Calu3 (cell line): ENCODE measurements around the gene CACNA1C. TPM values are rescaled to one million over a fixed set of nuclear protein-coding genes. Genes with fewer than 3 reads are reported as not detected.

Experiments used
- BruUV-seq: library from RNA; stranded (reverse); fragments of 400-500 nt; replicated peaks from 2 replicates; lab custom pipeline; 2021; lab: Mats Ljungman, UMichigan
- CTCF ChIA-PET: fragments of 300-600 bp; sonication (Branson Sonifier 250); formaldehyde crosslinking; loops from one replicate; lab custom pipeline; 2022; ENCODE audit warnings: antibody characterized with exemption; lab: Charles Lee
- DNase-seq: peaks from one replicate; pipeline ENCODE4 v3.0.0; 2022
- H3K27ac Mint-ChIP-seq: one replicate; pipeline ENCODE4 v1.8.0; 2022; ENCODE audit warnings: mixed read lengths; ENCODE audit not compliant: unreplicated experiment
- H3K27me3 Mint-ChIP-seq: one replicate; pipeline ENCODE4 v1.8.0; 2022; ENCODE audit warnings: mixed read lengths; ENCODE audit not compliant: unreplicated experiment
- H3K36me3 Mint-ChIP-seq: one replicate; pipeline ENCODE4 v1.8.0; 2022; ENCODE audit warnings: mild to moderate bottlenecking, moderate library complexity, mixed read lengths; ENCODE audit not compliant: insufficient read depth, unreplicated experiment
- H3K4me1 Mint-ChIP-seq: one replicate; pipeline ENCODE4 v1.8.0; 2022; ENCODE audit warnings: mild to moderate bottlenecking, low read depth, mixed read lengths; ENCODE audit not compliant: unreplicated experiment
- H3K4me3 Mint-ChIP-seq: one replicate; pipeline ENCODE4 v1.8.0; 2022; ENCODE audit warnings: mild to moderate bottlenecking, low read depth, moderate library complexity, mixed read lengths; ENCODE audit not compliant: unreplicated experiment
- H3K9me3 Mint-ChIP-seq: one replicate; pipeline ENCODE4 v1.8.0; 2022; ENCODE audit warnings: low read depth, mixed read lengths; ENCODE audit not compliant: unreplicated experiment
- intact Hi-C: fragments of 100-400 bp; cut with micrococcal nuclease; formaldehyde crosslinking; loops from one replicate; pipeline ENCODE4 v1.10.0; 2022; ENCODE audit not compliant: unreplicated experiment
- total RNA-seq: library from RNA; stranded (reverse); gene quantifications from 2 replicates; pipeline ENCODE4 v1.2.3, GENCODE V29; 2022
- TF ChIP-seq, protein P1 (sequence below): fragments of 200-600 bp; IDR thresholded peaks from one replicate; pipeline ENCODE4 v1.8.0; 2022; ENCODE audit warnings: antibody characterized with exemption; ENCODE audit not compliant: unreplicated experiment

CACNA1C gene
- total RNA-seq, 1 experiment from 2014 or later: not detected

- Mint-ChIP-seq H3K4me1 (no peaks in the 10 kb centered on the region), H3K4me3 (no peak overlapping the region), H3K27me3 (peaks cover 100% of the 10 kb centered on the region)
These were observed 563.0 kb downstream of the CACNA1C start for GRCh38 chr12:2615665-2616402.

GRCh38 chr12:2616763-2617162 is 564.0 kb downstream of the CACNA1C start:
- no peaks in the 10 kb centered on the region for H3K9me3 Mint-ChIP-seq
- no peaks in the 10 kb centered on the region for H3K4me1 Mint-ChIP-seq
- intact Hi-C loops: no loop called here
- no peak overlapping the region for H3K4me3 Mint-ChIP-seq
- H3K27ac Mint-ChIP-seq: no peak overlapping the region
- H3K36me3 Mint-ChIP-seq: no peaks in the 10 kb centered on the region
- H3K27me3 Mint-ChIP-seq: peaks cover 100% of the 10 kb centered on the region
- no peak for DNase-seq
- BruUV-seq: no TSS peak
- TF ChIP-seq, protein P1, sequence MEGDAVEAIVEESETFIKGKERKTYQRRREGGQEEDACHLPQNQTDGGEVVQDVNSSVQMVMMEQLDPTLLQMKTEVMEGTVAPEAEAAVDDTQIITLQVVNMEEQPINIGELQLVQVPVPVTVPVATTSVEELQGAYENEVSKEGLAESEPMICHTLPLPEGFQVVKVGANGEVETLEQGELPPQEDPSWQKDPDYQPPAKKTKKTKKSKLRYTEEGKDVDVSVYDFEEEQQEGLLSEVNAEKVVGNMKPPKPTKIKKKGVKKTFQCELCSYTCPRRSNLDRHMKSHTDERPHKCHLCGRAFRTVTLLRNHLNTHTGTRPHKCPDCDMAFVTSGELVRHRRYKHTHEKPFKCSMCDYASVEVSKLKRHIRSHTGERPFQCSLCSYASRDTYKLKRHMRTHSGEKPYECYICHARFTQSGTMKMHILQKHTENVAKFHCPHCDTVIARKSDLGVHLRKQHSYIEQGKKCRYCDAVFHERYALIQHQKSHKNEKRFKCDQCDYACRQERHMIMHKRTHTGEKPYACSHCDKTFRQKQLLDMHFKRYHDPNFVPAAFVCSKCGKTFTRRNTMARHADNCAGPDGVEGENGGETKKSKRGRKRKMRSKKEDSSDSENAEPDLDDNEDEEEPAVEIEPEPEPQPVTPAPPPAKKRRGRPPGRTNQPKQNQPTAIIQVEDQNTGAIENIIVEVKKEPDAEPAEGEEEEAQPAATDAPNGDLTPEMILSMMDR: no peak
- CTCF ChIA-PET: no interaction called here

More at GRCh38 chr12:2615665-2616402, 563.0 kb downstream of the CACNA1C start:
- CTCF ChIA-PET: interaction anchor here (0.6 kb wide), 1 partner anchor 1830 kb away, joined by 7 read pairs; the partner anchor contains the start of gene FGF6
- TF ChIP-seq, protein P1: no peak
- BruUV-seq: no TSS peak
- DNase-seq: no peak
- intact Hi-C loops: no loop called here
- Mint-ChIP-seq H3K9me3 (no peaks in the 10 kb centered on the region), H3K27ac (no peak overlapping the region), H3K36me3 (no peaks in the 10 kb centered on the region)

GRCh38 chr12:2617365-2617764 is 564.6 kb downstream of the CACNA1C start:
- Mint-ChIP-seq H3K9me3 (no peaks in the 10 kb centered on the region), H3K27ac (no peak overlapping the region), H3K4me1 (no peaks in the 10 kb centered on the region), H3K36me3 (no peaks in the 10 kb centered on the region), H3K27me3 (peaks cover 100% of the 10 kb centered on the region), H3K4me3 (no peak overlapping the region)
- DNase-seq: no peak
- CTCF ChIA-PET: no interaction called here
- BruUV-seq: no TSS peak
- intact Hi-C loops: no loop called here
- TF ChIP-seq, protein P1: no peak

- intact Hi-C loops: no loop called here
- Mint-ChIP-seq H3K4me3 (no peak overlapping the region), H3K4me1 (no peaks in the 10 kb centered on the region), H3K9me3 (no peaks in the 10 kb centered on the region), H3K27ac (no peak overlapping the region), H3K27me3 (peaks cover 100% of the 10 kb centered on the region), H3K36me3 (no peaks in the 10 kb centered on the region)
- DNase-seq: no peak
- no TSS peak for BruUV-seq
- TF ChIP-seq, protein P1: no peak
- CTCF ChIA-PET: no interaction called here
These were observed 565.7 kb downstream of the CACNA1C start for GRCh38 chr12:2618291-2618995.
